Measurements from ENCODE around the gene LDLR. TPM values are rescaled to one million over a fixed set of nuclear protein-coding genes. Genes with fewer than 3 reads are reported as not detected.

LDLR gene
- 255 and 361 TPM in 2 replicates for total RNA-seq

GRCh38 chr19:11089254-11090013 lies at the start of gene LDLR:
LDLR (plus strand) TSS chr19:11089463; CDS start chr19:11089549, 86 bp downstream.

GRCh38 chr19:11155373-11156120 lies 66.3 kb downstream of the LDLR start, which contains the start of gene SPC24:
SPC24 (minus strand) TSS chr19:11155782; CDS start chr19:11155776, 6 bp downstream.

Other genes starting within 250 kb of the LDLR start
- 0.39 and 0.42 TPM in 2 replicates for gene C19orf38, start 241.0 kb upstream of the LDLR start, total RNA-seq
- gene CARM1, start 217.9 kb upstream of the LDLR start, total RNA-seq, result 31.1 and 33.9 TPM in 2 replicates
- gene YIPF2, start 160.8 kb upstream of the LDLR start, total RNA-seq, result 57.3 and 79.5 TPM in 2 replicates
- gene TIMM29, start 160.7 kb upstream of the LDLR start, total RNA-seq, result 25.2 and 29.9 TPM in 2 replicates
- gene SMARCA4, start 128.4 kb upstream of the LDLR start, total RNA-seq, result 82.2 and 97.7 TPM in 2 replicates
- gene SPC24, start 66.3 kb downstream of the LDLR start, total RNA-seq, result 14.7 and 43.4 TPM in 2 replicates
- gene KANK2, start 108.1 kb downstream of the LDLR start, total RNA-seq, result 15.2 and 19.4 TPM in 2 replicates
- not detected in 2 replicates for gene ANGPTL8, start 150.2 kb downstream of the LDLR start, total RNA-seq
- gene DOCK6, start 173.1 kb downstream of the LDLR start, total RNA-seq, result 30.8 and 61.5 TPM in 2 replicates
- not detected in 2 replicates for gene TSPAN16, start 206.7 kb downstream of the LDLR start, total RNA-seq